ENCODE measurements around the gene BRAF.

- TF ChIP-seq POLR2A (IDR thresholded peaks at IDR 0.05) (no peak), CTCF (IDR thresholded peaks at IDR 0.05) (no peak), EP300 (IDR thresholded peaks at IDR 0.05) (no peak)
These were observed 47.5 kb downstream of the BRAF start for GRCh38 chr7:140877249-140877524.

All from tibial nerve (tissue), 4 donors.